Measurements from ENCODE around the gene IFITM1. TPM values are rescaled to one million over a fixed set of nuclear protein-coding genes. Genes with fewer than 3 reads are reported as not detected.
A peak's percentile ranks its signal among the peaks of the same experiment; 100 is the strongest.

IFITM1 gene
- total and polyA plus RNA-seq, 2 of the 8 experiments (the other 6 are each of a cell fraction or from before 2014, with no cell fraction given), result 394 to 1,464 TPM

DNA sequence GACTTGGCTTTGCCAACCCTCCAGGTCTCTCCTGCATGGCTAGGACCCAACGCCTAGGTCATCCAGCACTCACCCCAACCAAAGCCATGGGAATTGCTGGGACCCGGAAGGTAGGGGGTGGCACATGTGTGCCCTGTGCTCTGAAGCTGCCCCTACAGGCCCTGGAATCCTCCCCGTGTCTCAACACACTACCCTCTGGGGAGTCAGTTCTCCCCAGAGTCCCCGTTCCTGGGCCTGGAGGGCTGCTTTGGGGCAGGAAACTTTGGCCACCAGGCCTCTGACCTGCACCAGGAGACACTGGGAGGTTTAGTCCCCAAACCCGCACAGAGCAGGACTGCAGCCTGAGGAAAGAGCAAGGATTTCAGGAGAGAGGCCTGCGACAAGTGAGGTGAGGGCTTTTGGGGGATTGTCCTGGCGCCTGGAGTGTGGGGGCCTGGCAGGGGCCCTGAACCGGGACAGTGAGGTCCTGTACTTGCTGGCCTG is 495 bp upstream of the IFITM1 start:
- peak overlapping the region; percentile 91 for H3K18ac ChIP-seq (ENCODE audit: extremely low read depth, low read length)
- no peak overlapping the region for H2AFZ ChIP-seq (ENCODE audit: low read length)
- H3K27me3 ChIP-seq (replicated peaks in 1 of 4; ENCODE audit: control insufficient read depth in 3 of 4, extremely low read depth in 1 of 4, insufficient read depth in 3 of 4, low read length in 3 of 4), result no peaks in the 10 kb centered on the region

More for the DNA sequence above, 495 bp upstream of the IFITM1 start:
- Histone ChIP-seq H3K79me2 (ENCODE audit: control insufficient read depth in 1 of 2, insufficient read depth in 2 of 2, low read length in 2 of 2) (peaks cover 0 to 21% of the 10 kb centered on the region in 2 experiments; a peak in 2 of 4 replicates), H3K23ac (ENCODE audit: insufficient read length) (no peak overlapping the region), H3K23me2 (ENCODE audit: low read depth, low read length) (peaks cover 18% of the 10 kb centered on the region; the same call in 1 of the 2 replicates), H4K8ac (ENCODE audit: extremely low read depth, insufficient read depth, low read length) (no peak overlapping the region), H4K20me1 (replicated peaks in 1 of 2; ENCODE audit: control insufficient read depth in 1 of 2, insufficient read depth in 2 of 2, low read length in 2 of 2) (peaks cover 0 to 5% of the 10 kb centered on the region in 2 experiments), H2BK20ac (ENCODE audit: low read length) (peak overlapping the region; percentile 95; the same call in 1 of the 2 replicates), H3K4me2 (ENCODE audit: insufficient read depth in 1 of 2, low read depth in 2 of 2, low read length in 2 of 2) (peak overlapping the region; percentile 75 to 89), H3K27ac (ENCODE audit: low read depth, low read length) (peak overlapping the region; percentile 29; the same call in 1 of the 2 replicates), H3K9me3 (ENCODE audit: insufficient read depth in 2 of 2, low read depth in 1 of 2, low read length in 1 of 2) (no peaks in the 10 kb centered on the region), H4K5ac (ENCODE audit: insufficient read length, low read depth, low read length) (peak overlapping the region; percentile 68), H3K9ac (replicated peaks in 1 of 4; ENCODE audit: extremely low read depth in 1 of 4, low read depth in 3 of 4, low read length in 3 of 4) (peak overlapping the region in 3 of 4 experiments; percentile 16 to 29 (median 19); a peak in 3 of 7 replicates), H3K79me1 (ENCODE audit: low read depth, low read length) (no peaks in the 10 kb centered on the region), H3K56ac (replicated peaks; ENCODE audit: insufficient read length, low read depth, low read length) (peak overlapping the region; percentile 49), H2AK5ac (ENCODE audit: low read depth, low read length) (peak overlapping the region; percentile 57; the same call in 1 of the 2 replicates), H2BK12ac (ENCODE audit: low read depth, low read length) (peak overlapping the region; percentile 84; the same call in 1 of the 2 replicates), H2BK120ac (replicated peaks; ENCODE audit: low read depth, low read length) (peak overlapping the region; percentile 91), H2BK5ac (ENCODE audit: low read depth, low read length) (peak overlapping the region; percentile 96; the same call in 1 of the 2 replicates), H4K91ac (replicated peaks; ENCODE audit: insufficient read length, low read length) (peak overlapping the region; percentile 63), H3K4ac (replicated peaks; ENCODE audit: insufficient read length, low read depth, low read length) (peak overlapping the region; percentile 95), H3K4me3 (ENCODE audit: extremely low read depth in 1 of 4, insufficient read depth in 2 of 4, low read depth in 3 of 4, low read length in 4 of 4) (peak overlapping the region in 3 of 4 experiments; percentile 71 to 94 (median 90); a peak in 7 of 8 replicates), H3K4me1 (replicated peaks in 1 of 4; ENCODE audit: control insufficient read depth in 3 of 4, insufficient read depth in 4 of 4, low read length in 3 of 4) (peaks cover 9 to 44% (median 32%) of the 10 kb centered on the region in 4 experiments), H3K36me3 (ENCODE audit: control insufficient read depth in 2 of 4, insufficient read depth in 4 of 4, low read length in 3 of 4) (peaks cover 0 to 4% (median 0%) of the 10 kb centered on the region in 4 experiments; a peak in 1 of 8 replicates), H2BK15ac (ENCODE audit: low read length) (peak overlapping the region; percentile 83; the same call in 1 of the 2 replicates), H3K14ac (ENCODE audit: insufficient read length) (no peak overlapping the region)
- POLR2A ChIA-PET (ENCODE audit: partially characterized antibody), result interaction anchor here (1.2 to 1.8 kb wide), 3 partner anchors 15 to 56 kb away, joined by 3 to 4 read pairs (median 3); partner anchors contain the start of gene B4GALNT4
- DNase-seq (ENCODE audit: low read depth in 1 of 2, low spot score in 2 of 2) (peak in 1 of 2 experiments; percentile 68), FAIRE-seq (no peak)
- TF ChIP-seq TEAD4 (IDR thresholded peaks at IDR 0.05; ENCODE audit: low read depth, low read length) (no peak), RBBP5 (IDR thresholded peaks at IDR 0.05; ENCODE audit: borderline replicate concordance, low read depth, low read length) (0 out of 2 replicates have a peak, but pooled peaks have one; percentile 37)
- WGBS, 2 experiments (ENCODE audit: extremely low coverage in 1 of 2, insufficient coverage in 1 of 2, insufficient read length in 1 of 2, insufficient replicate concordance in 2 of 2, low coverage in 1 of 2, low lambda C conversion rate in 2 of 2, missing lambda C conversion rate in 1 of 2), result 35% methylated on average over 8 of the region's 8 CpGs; no CpG with 5 or more reads in 1 of the 2 experiments
- CTCF ChIA-PET (ENCODE audit: partially characterized antibody), result interaction anchor here (1.1 to 1.9 kb wide), 2 partner anchors 40 to 42 kb away, joined by 6 read pairs; no protein-coding TSS in a partner anchor
